Hepatocyte (in vitro differentiated cells): ENCODE data around the gene APBA2. TPM values are rescaled to one million over a fixed set of nuclear protein-coding genes. Genes with fewer than 3 reads are reported as not detected.

ENCODE experiments used
- DNase-seq: peaks from one replicate; pipeline ENCODE4 v3.0.0-alpha.2; 2016; ENCODE audit warnings: low spot score
- H2AFZ ChIP-seq: fragments of 200-600 bp; sonication (generic); 2 replicates; pipeline ENCODE4 v1.6.0; 2016; ENCODE audit warnings: antibody characterized with exemption, mild to moderate bottlenecking
- H3K27ac ChIP-seq: fragments of 200-600 bp; sonication (generic); 2 replicates; pipeline ENCODE4 v1.5.1; 2016; ENCODE audit warnings: mild to moderate bottlenecking
- H3K27me3 ChIP-seq: fragments of 200-600 bp; sonication (generic); 2 replicates; pipeline ENCODE4 v1.6.1; 2016
- H3K36me3 ChIP-seq: fragments of 200-600 bp; sonication (generic); replicated peaks from 2 replicates; pipeline ENCODE4 v1.5.1; 2016; ENCODE audit warnings: low read depth; ENCODE audit not compliant: insufficient read depth
- H3K4me1 ChIP-seq: fragments of 200-600 bp; sonication (generic); 2 replicates; pipeline ENCODE4 v1.5.1; 2016; ENCODE audit warnings: mild to moderate bottlenecking, moderate library complexity; ENCODE audit not compliant: insufficient read depth
- H3K4me2 ChIP-seq: fragments of 200-600 bp; sonication (generic); 2 replicates; pipeline ENCODE4 v1.6.0; 2016
- H3K4me3 ChIP-seq: fragments of 200-600 bp; sonication (generic); 2 replicates; pipeline ENCODE4 v1.5.1; 2016; ENCODE audit warnings: mild to moderate bottlenecking
- H3K79me2 ChIP-seq: fragments of 200-600 bp; sonication (generic); 2 replicates; pipeline ENCODE4 v1.6.0; 2017; ENCODE audit warnings: mild to moderate bottlenecking
- H3K9me2 ChIP-seq: fragments of 200-600 bp; sonication (generic); replicated peaks from 2 replicates; pipeline ENCODE4 v1.6.0; 2017; ENCODE audit warnings: mild to moderate bottlenecking; ENCODE audit not compliant: insufficient read depth
- H3K9me3 ChIP-seq: fragments of 200-600 bp; sonication (generic); 2 replicates; pipeline ENCODE4 v1.5.1; 2016; ENCODE audit warnings: low read depth, mild to moderate bottlenecking
- H4K20me1 ChIP-seq: fragments of 200-600 bp; sonication (generic); 2 replicates; pipeline ENCODE4 v1.6.0; 2016; ENCODE audit warnings: mild to moderate bottlenecking; ENCODE audit not compliant: insufficient read depth, poor library complexity, severe bottlenecking
- CTCF ChIP-seq: fragments of 200-600 bp; sonication (generic); IDR thresholded peaks from 2 replicates; pipeline ENCODE4 v1.5.1; 2016; ENCODE audit warnings: antibody characterized with exemption, mild to moderate bottlenecking; ENCODE audit not compliant: poor library complexity
- EZH2 ChIP-seq: fragments of 200-600 bp; sonication (generic); IDR thresholded peaks from 2 replicates; pipeline ENCODE4 v1.6.1; 2016; ENCODE audit warnings: antibody characterized with exemption, mild to moderate bottlenecking, borderline replicate concordance
- EZH2phosphoT487 ChIP-seq: fragments of 200-600 bp; sonication (generic); IDR thresholded peaks from one replicate; pipeline ENCODE4 v1.6.1; 2018; ENCODE audit warnings: antibody characterized with exemption, mild to moderate bottlenecking, low read depth, moderate library complexity; ENCODE audit not compliant: unreplicated experiment, severe bottlenecking
- WGBS: methylation state at CpG from one replicate; pipeline ENCODE4 v1.1.6; 2016; ENCODE audit warnings: low lambda C conversion rate; ENCODE audit errors: missing lambda C conversion rate; 5-methylcytosine and 5-hydroxymethylcytosine counted together
- polyA plus RNA-seq: library from polyadenylated mRNA; unstranded; fragments of >200 nt; fragmentation: Nextera tagmentation; extraction: Ambion mirVana; gene quantifications from 2 replicates; pipeline ENCODE4 v1.2.1, GENCODE V29; 2016
- total RNA-seq: library from RNA; depleted of rRNA; stranded (reverse); fragments of >200 nt; gene quantifications from 2 replicates; pipeline ENCODE4 v1.2.3, GENCODE V29; 2014

The APBA2 gene
- total and polyA plus RNA-seq, 2 experiments from 2014 or later: 8.4 to 10.1 TPM

DNA sequence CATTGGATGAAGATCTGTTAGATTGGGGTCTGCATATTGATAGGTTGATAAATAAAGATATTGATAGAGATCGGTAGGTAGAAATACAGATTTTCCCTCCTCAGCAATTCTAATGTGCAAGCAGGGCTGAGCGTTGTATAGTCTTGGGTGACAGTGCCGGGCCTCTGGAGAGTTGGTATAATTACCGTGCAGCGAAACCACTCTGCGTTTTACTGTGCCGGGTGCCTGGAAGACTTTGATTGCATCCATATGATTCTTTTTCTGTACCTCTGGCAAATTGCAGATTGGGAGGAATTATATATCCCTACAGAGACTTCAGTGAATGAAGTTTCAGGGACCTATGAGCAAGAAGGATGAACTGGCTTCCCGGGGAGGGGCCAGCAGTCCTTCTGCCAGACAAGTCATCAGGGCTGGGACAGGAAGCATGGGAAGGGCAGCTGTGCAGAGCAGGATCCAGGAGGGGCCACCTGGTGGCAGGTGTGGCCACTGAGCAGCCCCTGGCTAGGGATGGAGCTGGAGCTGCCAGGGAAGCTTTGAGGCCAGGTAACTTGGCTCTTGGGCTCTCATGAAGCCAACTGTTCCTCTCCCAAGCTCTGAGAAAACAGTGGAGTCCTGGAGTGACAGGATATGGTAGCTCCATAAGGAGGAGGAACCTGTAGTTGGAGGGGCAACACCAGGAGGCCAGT lies 132.5 kb downstream of the APBA2 start:
- no peaks in the 10 kb centered on the region for H4K20me1 ChIP-seq
- H3K27ac ChIP-seq: no peak overlapping the region
- WGBS: 70% methylated on average over 8 of the region's 8 CpGs
- DNase-seq: no peak
- H2AFZ ChIP-seq: no peak overlapping the region
- no peaks in the 10 kb centered on the region for H3K9me3 ChIP-seq
- no peak overlapping the region for H3K4me2 ChIP-seq
- H3K9me2 ChIP-seq: no peaks in the 10 kb centered on the region
- no peaks in the 10 kb centered on the region for H3K27me3 ChIP-seq
- no peak for TF ChIP-seq EZH2
- no peak for TF ChIP-seq CTCF
- TF ChIP-seq EZH2phosphoT487: no peak
- no peak overlapping the region for H3K4me3 ChIP-seq
- no peaks in the 10 kb centered on the region for H3K4me1 ChIP-seq
- no peaks in the 10 kb centered on the region for H3K79me2 ChIP-seq
- no peaks in the 10 kb centered on the region for H3K36me3 ChIP-seq

- Histone ChIP-seq H3K36me3 (no peaks in the 10 kb centered on the region), H3K9me2 (no peaks in the 10 kb centered on the region), H4K20me1 (no peaks in the 10 kb centered on the region), H3K79me2 (no peaks in the 10 kb centered on the region), H2AFZ (no peak overlapping the region), H3K4me2 (no peak overlapping the region), H3K27me3 (no peaks in the 10 kb centered on the region), H3K9me3 (no peaks in the 10 kb centered on the region), H3K27ac (no peak overlapping the region), H3K4me1 (no peaks in the 10 kb centered on the region), H3K4me3 (no peak overlapping the region)
- no peak for DNase-seq
- TF ChIP-seq EZH2 (no peak), CTCF (no peak), EZH2phosphoT487 (no peak)
- 74% methylated on average over 9 of the region's 9 CpGs for WGBS
Measured at GRCh38 chr15:29018995-29019976, 133.5 kb downstream of the APBA2 start.

- Histone ChIP-seq H3K4me3 (no peak overlapping the region), H3K4me2 (no peak overlapping the region), H3K9me3 (no peaks in the 10 kb centered on the region), H4K20me1 (no peaks in the 10 kb centered on the region), H2AFZ (no peak overlapping the region), H3K79me2 (no peaks in the 10 kb centered on the region), H3K27ac (no peak overlapping the region), H3K36me3 (no peaks in the 10 kb centered on the region), H3K27me3 (no peaks in the 10 kb centered on the region), H3K4me1 (no peaks in the 10 kb centered on the region), H3K9me2 (no peaks in the 10 kb centered on the region)
- DNase-seq: no peak
- 95% methylated on average over 7 of the region's 7 CpGs for WGBS
- TF ChIP-seq EZH2phosphoT487 (no peak), CTCF (no peak), EZH2 (no peak)
Measured at GRCh38 chr15:29021857-29022256, 136.1 kb downstream of the APBA2 start.
